Smooth muscle cell (in vitro differentiated cells): ENCODE measurements around the gene RASSF3. TPM values are rescaled to one million over a fixed set of nuclear protein-coding genes. Genes with fewer than 3 reads are reported as not detected.

Experiments
- DNase-seq: peaks from one replicate; lab custom pipeline; 2025; ENCODE audit not compliant: unreplicated experiment; lab: John Stamatoyannopoulos, UW
- H2AFZ ChIP-seq: fragments of 200-600 bp; sonication (generic); 2 replicates; pipeline ENCODE4 v1.6.0; 2016; ENCODE audit warnings: antibody characterized with exemption, low read depth, mild to moderate bottlenecking
- H3F3A ChIP-seq: fragments of 200-600 bp; sonication (generic); 2 replicates; pipeline ENCODE4 v1.6.0; 2017; ENCODE audit warnings: antibody characterized with exemption, low read depth
- H3K27ac ChIP-seq: fragments of 200-600 bp; sonication (generic); 2 replicates; pipeline ENCODE4 v1.5.1; 2016; ENCODE audit warnings: low read depth, mild to moderate bottlenecking
- H3K27me3 ChIP-seq: fragments of 200-600 bp; sonication (generic); 2 replicates; pipeline ENCODE4 v1.6.1; 2016; ENCODE audit warnings: low read depth, mild to moderate bottlenecking
- H3K36me3 ChIP-seq: fragments of 200-600 bp; sonication (generic); 2 replicates; pipeline ENCODE4 v1.5.1; 2016; ENCODE audit warnings: low read depth
- H3K4me1 ChIP-seq: fragments of 200-600 bp; sonication (generic); 2 replicates; pipeline ENCODE4 v1.5.1; 2016; ENCODE audit warnings: low read depth
- H3K4me2 ChIP-seq: fragments of 200-600 bp; sonication (generic); 2 replicates; pipeline ENCODE4 v1.6.0; 2016; ENCODE audit warnings: mild to moderate bottlenecking
- H3K4me3 ChIP-seq: fragments of 200-600 bp; sonication (generic); 2 replicates; pipeline ENCODE4 v1.5.1; 2016; ENCODE audit warnings: mild to moderate bottlenecking
- H3K79me2 ChIP-seq: fragments of 200-600 bp; sonication (generic); 2 replicates; pipeline ENCODE4 v1.6.0; 2016; ENCODE audit warnings: low read depth, mild to moderate bottlenecking
- H3K9ac ChIP-seq: fragments of 200-600 bp; sonication (generic); 2 replicates; pipeline ENCODE4 v1.6.0; 2016; ENCODE audit warnings: low read depth
- H3K9me3 ChIP-seq: fragments of 200-600 bp; sonication (generic); replicated peaks from 2 replicates; pipeline ENCODE4 v1.5.1; 2016; ENCODE audit warnings: low read depth
- H4K20me1 ChIP-seq: fragments of 200-600 bp; sonication (generic); 2 replicates; pipeline ENCODE4 v1.6.0; 2016; ENCODE audit warnings: low read depth
- CTCF ChIP-seq: fragments of 200-600 bp; sonication (generic); IDR thresholded peaks from 2 replicates; pipeline ENCODE4 v1.5.1; 2017; ENCODE audit warnings: borderline replicate concordance, mild to moderate bottlenecking, antibody characterized with exemption; ENCODE audit not compliant: insufficient read depth, poor library complexity, severe bottlenecking
- WGBS: methylation state at CpG from one replicate; pipeline ENCODE4 v1.1.7; 2016; ENCODE audit warnings: low lambda C conversion rate; 5-methylcytosine and 5-hydroxymethylcytosine counted together
- polyA plus RNA-seq: library from polyadenylated mRNA; unstranded; fragments of >200 nt; fragmentation: Nextera tagmentation; extraction: Ambion mirVana; gene quantifications from 2 replicates; pipeline ENCODE4 v1.2.1, GENCODE V29; 2016
- total RNA-seq: library from RNA; depleted of rRNA; stranded (reverse); fragments of >200 nt; gene quantifications from 2 replicates; pipeline ENCODE4 v1.2.3, GENCODE V29; 2014

RASSF3 gene
- total and polyA plus RNA-seq, 2 experiments from 2014 or later = 1.2 to 5.6 TPM

GRCh38 chr12:64663015-64663414 is 52.7 kb downstream of the RASSF3 start:
- H4K20me1 ChIP-seq = peaks cover 12% of the 10 kb centered on the region
- TF ChIP-seq CTCF = no peak
- H3K36me3 ChIP-seq = no peaks in the 10 kb centered on the region
- no peak overlapping the region for H2AFZ ChIP-seq
- no peak overlapping the region for H3K4me2 ChIP-seq
- H3K9ac ChIP-seq = no peak overlapping the region
- no peaks in the 10 kb centered on the region for H3K27me3 ChIP-seq
- H3K79me2 ChIP-seq = peaks cover 38% of the 10 kb centered on the region
- peaks cover 5% of the 10 kb centered on the region for H3K4me1 ChIP-seq
- no peak overlapping the region for H3K27ac ChIP-seq
- WGBS = 89% methylated on average over 5 of the region's 5 CpGs
- H3K9me3 ChIP-seq = no peaks in the 10 kb centered on the region
- H3F3A ChIP-seq = no peaks in the 10 kb centered on the region
- H3K4me3 ChIP-seq = no peak overlapping the region
- DNase-seq = no peak

GRCh38 chr12:64665514-64665913 is 55.2 kb downstream of the RASSF3 start:
- TF ChIP-seq CTCF = no peak
- Histone ChIP-seq H3K9ac (no peak overlapping the region), H3K4me3 (no peak overlapping the region), H3K9me3 (no peaks in the 10 kb centered on the region), H4K20me1 (peaks cover 12% of the 10 kb centered on the region), H3K4me1 (peaks cover 5% of the 10 kb centered on the region), H3K4me2 (peak overlapping the region; percentile 9), H3F3A (no peaks in the 10 kb centered on the region), H2AFZ (no peak overlapping the region), H3K27me3 (no peaks in the 10 kb centered on the region), H3K36me3 (no peaks in the 10 kb centered on the region), H3K27ac (no peak overlapping the region), H3K79me2 (peaks cover 34% of the 10 kb centered on the region)
- no peak for DNase-seq
- WGBS = 60% methylated on average over 4 of the region's 4 CpGs

- H2AFZ ChIP-seq = no peak overlapping the region
Observed at GRCh38 chr12:64666054-64666914, 56.0 kb downstream of the RASSF3 start.

More at GRCh38 chr12:64666054-64666914, 56.0 kb downstream of the RASSF3 start:
- H3K79me2 ChIP-seq = peaks cover 27% of the 10 kb centered on the region
- no peak overlapping the region for H3K4me3 ChIP-seq
- no peaks in the 10 kb centered on the region for H3K9me3 ChIP-seq
- H3K4me1 ChIP-seq = peaks cover 5% of the 10 kb centered on the region
- H4K20me1 ChIP-seq = peaks cover 12% of the 10 kb centered on the region
- no peaks in the 10 kb centered on the region for H3K36me3 ChIP-seq
- H3K9ac ChIP-seq = no peak overlapping the region
- H3K27ac ChIP-seq = no peak overlapping the region
- H3F3A ChIP-seq = no peaks in the 10 kb centered on the region
- WGBS = 69% methylated on average over 3 of the region's 3 CpGs
- no peaks in the 10 kb centered on the region for H3K27me3 ChIP-seq
- peak overlapping the region; percentile 9 for H3K4me2 ChIP-seq
- TF ChIP-seq CTCF = no peak
- DNase-seq = no peak
